HG03354 (cell line): ENCODE measurements around the gene DNAJC7.
"Not testable (repeated sequence)": the region's sequence is repeated elsewhere in the genome, so short reads cannot be mapped to it uniquely, and the experiment has no call there.

Experiments used
- ATAC-seq: cut with Tn5 transposase; IDR thresholded peaks from one replicate; pipeline ENCODE4 v1.9.1; 2021; ENCODE audit warnings: mild to moderate bottlenecking; ENCODE audit not compliant: unreplicated experiment, poor library complexity, severe bottlenecking

DNAJC7 gene

GRCh38 chr17:41931715-41932114 is 85.5 kb downstream of the DNAJC7 start:
- not testable (repeated sequence) for ATAC-seq

GRCh38 chr17:41930833-41931156 is 86.4 kb downstream of the DNAJC7 start:
- ATAC-seq, result peak; percentile 48

- ATAC-seq, result peak; percentile 91
These were observed 87.0 kb downstream of the DNAJC7 start, which contains the start of gene ODAD4 for GRCh38 chr17:41930009-41930832. TSS of gene ODAD4 (plus strand) at chr17:41930617. CDS start at chr17:41930724, 107 bp downstream.

GRCh38 chr17:41928693-41929251 is 88.5 kb downstream of the DNAJC7 start:
- ATAC-seq, result no peak
